Measurements from ENCODE around the gene RHOT2. TPM values are rescaled to one million over a fixed set of nuclear protein-coding genes. Genes with fewer than 3 reads are reported as not detected.

Gene RHOT2
- total RNA-seq, 4 donors from 2014 or later: 110 to 416 (median 239) TPM

DNA sequence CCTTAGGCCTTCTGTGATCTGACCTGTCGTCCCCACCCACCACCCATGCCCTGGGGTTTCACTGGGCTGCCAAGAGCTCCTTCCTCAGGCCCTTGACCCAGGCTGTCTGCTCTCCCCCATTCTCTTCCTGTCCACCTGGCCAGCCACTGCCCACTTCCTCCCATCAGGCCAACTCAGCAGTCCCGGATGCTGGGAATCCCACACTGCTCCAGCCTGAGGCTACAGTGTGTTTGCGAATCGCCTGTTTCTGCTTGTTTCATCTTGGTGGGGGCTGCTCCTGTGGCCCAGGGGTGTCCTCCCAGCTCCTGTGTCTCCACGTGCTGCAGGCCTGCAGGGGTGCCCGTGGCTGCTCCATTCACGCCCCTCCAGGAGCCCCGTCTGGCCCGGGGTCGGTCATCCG lies 46.1 kb downstream of the RHOT2 start:
- H3K36me3 ChIP-seq: no peaks in the 10 kb centered on the region
- DNase-seq: no peak
- H3K27ac ChIP-seq: no peak overlapping the region
- H3K4me3 ChIP-seq: no peak overlapping the region
- H3K27me3 ChIP-seq: peaks cover 0 to 9% of the 10 kb centered on the region in 2 donors
- H3K4me1 ChIP-seq: peaks cover 4 to 32% (median 13%) of the 10 kb centered on the region in 4 donors
- no peaks in the 10 kb centered on the region for H3K9me3 ChIP-seq
- no peak for TF ChIP-seq POLR2A (IDR thresholded peaks at IDR 0.05)
- TF ChIP-seq, protein P1, sequence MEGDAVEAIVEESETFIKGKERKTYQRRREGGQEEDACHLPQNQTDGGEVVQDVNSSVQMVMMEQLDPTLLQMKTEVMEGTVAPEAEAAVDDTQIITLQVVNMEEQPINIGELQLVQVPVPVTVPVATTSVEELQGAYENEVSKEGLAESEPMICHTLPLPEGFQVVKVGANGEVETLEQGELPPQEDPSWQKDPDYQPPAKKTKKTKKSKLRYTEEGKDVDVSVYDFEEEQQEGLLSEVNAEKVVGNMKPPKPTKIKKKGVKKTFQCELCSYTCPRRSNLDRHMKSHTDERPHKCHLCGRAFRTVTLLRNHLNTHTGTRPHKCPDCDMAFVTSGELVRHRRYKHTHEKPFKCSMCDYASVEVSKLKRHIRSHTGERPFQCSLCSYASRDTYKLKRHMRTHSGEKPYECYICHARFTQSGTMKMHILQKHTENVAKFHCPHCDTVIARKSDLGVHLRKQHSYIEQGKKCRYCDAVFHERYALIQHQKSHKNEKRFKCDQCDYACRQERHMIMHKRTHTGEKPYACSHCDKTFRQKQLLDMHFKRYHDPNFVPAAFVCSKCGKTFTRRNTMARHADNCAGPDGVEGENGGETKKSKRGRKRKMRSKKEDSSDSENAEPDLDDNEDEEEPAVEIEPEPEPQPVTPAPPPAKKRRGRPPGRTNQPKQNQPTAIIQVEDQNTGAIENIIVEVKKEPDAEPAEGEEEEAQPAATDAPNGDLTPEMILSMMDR (IDR thresholded peaks at IDR 0.05): no peak

DNA sequence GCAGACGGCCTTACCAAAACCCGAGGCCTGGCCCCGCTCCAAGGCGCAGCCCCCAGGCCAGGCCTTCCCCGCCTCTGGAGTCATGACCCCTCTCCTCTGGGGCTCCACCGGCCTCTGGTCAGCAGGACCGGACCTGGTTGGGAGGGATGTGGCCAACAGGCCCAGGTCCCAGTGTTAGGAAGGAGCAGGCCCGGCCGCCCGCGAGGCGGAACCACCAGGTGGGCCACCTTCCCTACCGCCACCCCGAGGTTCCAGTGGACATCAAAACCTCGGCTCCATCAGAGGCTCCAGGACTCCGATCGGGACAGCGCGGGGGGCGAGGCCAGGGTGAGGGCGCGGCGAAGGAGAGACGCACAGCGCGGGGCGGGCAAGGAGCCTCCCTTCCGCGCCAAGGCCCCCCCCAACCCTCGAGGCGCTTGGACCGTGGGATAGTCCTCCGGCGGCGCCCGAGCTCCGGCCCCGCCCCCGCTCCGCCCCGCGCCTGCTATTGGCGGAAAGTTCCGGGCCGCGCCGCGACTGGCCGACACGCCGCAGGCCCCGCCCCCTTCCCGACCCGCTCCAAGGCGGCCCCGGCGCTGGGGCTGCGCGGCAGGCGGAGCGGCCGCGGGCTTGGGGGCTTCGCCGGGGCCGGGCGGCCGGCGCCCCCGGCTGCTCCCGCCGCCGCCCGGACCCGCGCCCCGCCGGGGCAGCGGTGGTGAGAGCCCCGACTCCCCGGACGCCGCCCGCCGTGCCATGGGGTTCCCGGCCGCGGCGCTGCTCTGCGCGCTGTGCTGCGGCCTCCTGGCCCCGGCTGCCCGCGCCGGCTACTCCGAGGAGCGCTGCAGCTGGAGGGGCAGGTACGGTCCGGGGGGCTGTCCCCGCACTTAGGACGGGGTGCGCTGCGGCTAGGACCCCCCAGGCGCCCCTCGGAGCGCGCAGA lies 46.9 kb downstream of the RHOT2 start, which contains the start of gene METRN:
METRN (plus strand) TSS at position 561 of the 919 bp plus-strand sequence; CDS start at position 733, 172 bp downstream.
- H3K9me3 ChIP-seq: no peaks in the 10 kb centered on the region
- H3K4me3 ChIP-seq: peak within 1 kb of the TSS; percentile 53 to 82 (median 77)
- peaks cover 0 to 9% of the 10 kb centered on the region in 2 donors for H3K27me3 ChIP-seq
- H3K27ac ChIP-seq: peak within 1 kb of the TSS in 1 of 4 donors; percentile 58
- TF ChIP-seq, protein P1 (IDR thresholded peaks at IDR 0.05): no peak
- no peak for TF ChIP-seq POLR2A (IDR thresholded peaks at IDR 0.05)
- peaks cover 4 to 38% (median 15%) of the 10 kb centered on the region in 4 donors for H3K4me1 ChIP-seq
- DNase-seq: peak; percentile 94 to 96 (median 95)
- no peaks in the 10 kb centered on the region for H3K36me3 ChIP-seq

DNA sequence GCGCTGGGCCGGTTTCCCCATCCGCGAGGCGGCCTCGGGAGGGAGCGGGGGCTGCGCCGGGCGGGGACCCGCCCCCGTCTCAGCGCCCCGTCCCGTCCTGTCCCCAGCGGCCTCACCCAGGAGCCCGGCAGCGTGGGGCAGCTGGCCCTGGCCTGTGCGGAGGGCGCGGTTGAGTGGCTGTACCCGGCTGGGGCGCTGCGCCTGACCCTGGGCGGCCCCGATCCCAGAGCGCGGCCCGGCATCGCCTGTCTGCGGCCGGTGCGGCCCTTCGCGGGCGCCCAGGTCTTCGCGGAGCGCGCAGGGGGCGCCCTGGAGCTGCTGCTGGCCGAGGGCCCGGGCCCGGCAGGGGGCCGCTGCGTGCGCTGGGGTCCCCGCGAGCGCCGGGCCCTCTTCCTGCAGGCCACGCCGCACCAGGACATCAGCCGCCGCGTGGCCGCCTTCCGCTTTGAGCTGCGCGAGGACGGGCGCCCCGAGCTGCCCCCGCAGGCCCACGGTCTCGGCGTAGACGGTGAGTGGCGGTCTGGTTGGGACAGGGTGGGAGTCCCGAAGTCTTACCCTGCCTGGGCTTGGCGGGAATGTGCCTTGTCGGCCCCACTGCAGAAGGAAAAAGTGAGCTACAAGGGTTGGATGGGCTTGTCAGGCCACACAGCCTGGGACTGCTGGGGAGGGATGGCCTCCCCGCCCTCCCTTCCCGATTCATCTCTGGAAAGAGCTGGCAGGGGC lies 47.7 kb downstream of the RHOT2 start:
- no peaks in the 10 kb centered on the region for H3K36me3 ChIP-seq
- H3K4me1 ChIP-seq: peaks cover 4 to 45% (median 22%) of the 10 kb centered on the region in 4 donors
- no peaks in the 10 kb centered on the region for H3K9me3 ChIP-seq
- TF ChIP-seq POLR2A (IDR thresholded peaks at IDR 0.05): no peak
- TF ChIP-seq, protein P1 (IDR thresholded peaks at IDR 0.05): peak in 3 of 6 experiments; percentile 2 to 15 (median 6)
- H3K4me3 ChIP-seq: peak overlapping the region; percentile 53 to 82 (median 77)
- peak in 1 of 3 donors; percentile 55 for DNase-seq
- H3K27ac ChIP-seq: peak overlapping the region in 1 of 4 donors; percentile 58
- peaks cover 0 to 8% of the 10 kb centered on the region in 2 donors for H3K27me3 ChIP-seq

DNA sequence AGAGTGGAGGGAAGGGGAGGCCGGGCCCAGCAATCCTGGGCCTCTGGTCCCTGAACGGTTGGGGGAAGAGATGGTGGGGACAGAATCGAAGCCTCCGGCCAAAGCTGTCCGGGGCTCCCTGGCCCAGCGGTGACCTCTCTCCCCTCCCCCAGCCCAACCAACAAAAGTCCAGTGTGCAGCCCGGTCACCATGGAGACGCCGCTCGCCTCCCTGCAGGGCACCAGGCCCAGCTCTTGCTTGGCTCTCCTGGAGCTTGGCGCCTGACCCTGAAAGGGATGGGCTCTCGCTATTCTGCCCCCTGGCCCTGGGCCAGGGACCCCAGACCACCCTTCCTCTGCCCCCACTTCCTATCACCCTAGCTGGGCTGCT lies 48.3 kb downstream of the RHOT2 start:
- no peak for DNase-seq
- Histone ChIP-seq H3K36me3 (no peaks in the 10 kb centered on the region), H3K27ac (peak overlapping the region in 1 of 4 donors; percentile 58), H3K9me3 (no peaks in the 10 kb centered on the region), H3K27me3 (peaks cover 0 to 3% of the 10 kb centered on the region in 2 donors), H3K4me3 (peak overlapping the region in 3 of 4 donors; percentile 74 to 82 (median 80)), H3K4me1 (peaks cover 4 to 45% (median 24%) of the 10 kb centered on the region in 4 donors)
- no peak for TF ChIP-seq POLR2A (IDR thresholded peaks at IDR 0.05)
- TF ChIP-seq, protein P1 (IDR thresholded peaks at IDR 0.05): no peak

DNA sequence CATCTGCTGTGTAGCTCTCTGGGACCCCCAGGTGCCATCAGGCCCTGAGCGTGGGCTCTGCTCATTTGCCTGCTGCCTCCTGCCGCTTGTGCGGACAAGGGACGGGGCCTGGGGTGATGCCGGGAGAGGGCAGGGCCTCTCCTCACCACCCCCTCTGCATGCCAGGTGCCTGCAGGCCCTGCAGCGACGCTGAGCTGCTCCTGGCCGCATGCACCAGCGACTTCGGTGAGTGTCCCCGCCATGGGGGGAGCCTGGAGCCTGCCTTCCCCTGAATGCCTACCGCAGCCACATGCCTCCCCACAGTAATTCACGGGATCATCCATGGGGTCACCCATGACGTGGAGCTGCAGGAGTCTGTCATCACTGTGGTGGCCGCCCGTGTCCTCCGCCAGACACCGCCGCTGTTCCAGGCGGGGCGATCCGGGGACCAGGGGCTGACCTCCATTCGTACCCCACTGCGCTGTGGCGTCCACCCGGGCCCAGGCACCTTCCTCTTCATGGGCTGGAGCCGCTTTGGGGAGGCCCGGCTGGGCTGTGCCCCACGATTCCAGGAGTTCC lies 48.9 kb downstream of the RHOT2 start:
- H3K4me3 ChIP-seq: no peak overlapping the region
- H3K27me3 ChIP-seq: no peaks in the 10 kb centered on the region
- peaks cover 4 to 47% (median 30%) of the 10 kb centered on the region in 4 donors for H3K4me1 ChIP-seq
- no peak overlapping the region for H3K27ac ChIP-seq
- no peak for DNase-seq
- H3K9me3 ChIP-seq: no peaks in the 10 kb centered on the region
- H3K36me3 ChIP-seq: no peaks in the 10 kb centered on the region
- TF ChIP-seq POLR2A (IDR thresholded peaks at IDR 0.05): no peak
- TF ChIP-seq, protein P1 (IDR thresholded peaks at IDR 0.05): no peak

Measured in Peyer's patch (tissue), 4 donors.